Vagina (tissue), 2 donors: Measurements from ENCODE around the gene RRP1B.

Experiments used
- POLR2AphosphoS5 ChIP-seq, 2 donors: sonication (generic); formaldehyde crosslinking; IDR thresholded peaks; one replicate each; pipeline ENCODE4 v1.9.0; 2017; ENCODE audit warnings: antibody characterized with exemption in 2 of 2, mild to moderate bottlenecking in 2 of 2, low read depth in 1 of 2; ENCODE audit not compliant: insufficient read depth in 1 of 2
- TF ChIP-seq, protein P1 (sequence below), 3 experiments: fragments of 450-650 bp in 2 of 3; fragments of 200-600 bp in 1 of 3; sonication (generic) in 1 of 3; IDR thresholded peaks; one replicate each; pipeline ENCODE4 v1.5.1; 2017 to 2019; ENCODE audit warnings: antibody characterized with exemption in 3 of 3, mild to moderate bottlenecking in 2 of 3, moderate library complexity in 2 of 3

DNA sequence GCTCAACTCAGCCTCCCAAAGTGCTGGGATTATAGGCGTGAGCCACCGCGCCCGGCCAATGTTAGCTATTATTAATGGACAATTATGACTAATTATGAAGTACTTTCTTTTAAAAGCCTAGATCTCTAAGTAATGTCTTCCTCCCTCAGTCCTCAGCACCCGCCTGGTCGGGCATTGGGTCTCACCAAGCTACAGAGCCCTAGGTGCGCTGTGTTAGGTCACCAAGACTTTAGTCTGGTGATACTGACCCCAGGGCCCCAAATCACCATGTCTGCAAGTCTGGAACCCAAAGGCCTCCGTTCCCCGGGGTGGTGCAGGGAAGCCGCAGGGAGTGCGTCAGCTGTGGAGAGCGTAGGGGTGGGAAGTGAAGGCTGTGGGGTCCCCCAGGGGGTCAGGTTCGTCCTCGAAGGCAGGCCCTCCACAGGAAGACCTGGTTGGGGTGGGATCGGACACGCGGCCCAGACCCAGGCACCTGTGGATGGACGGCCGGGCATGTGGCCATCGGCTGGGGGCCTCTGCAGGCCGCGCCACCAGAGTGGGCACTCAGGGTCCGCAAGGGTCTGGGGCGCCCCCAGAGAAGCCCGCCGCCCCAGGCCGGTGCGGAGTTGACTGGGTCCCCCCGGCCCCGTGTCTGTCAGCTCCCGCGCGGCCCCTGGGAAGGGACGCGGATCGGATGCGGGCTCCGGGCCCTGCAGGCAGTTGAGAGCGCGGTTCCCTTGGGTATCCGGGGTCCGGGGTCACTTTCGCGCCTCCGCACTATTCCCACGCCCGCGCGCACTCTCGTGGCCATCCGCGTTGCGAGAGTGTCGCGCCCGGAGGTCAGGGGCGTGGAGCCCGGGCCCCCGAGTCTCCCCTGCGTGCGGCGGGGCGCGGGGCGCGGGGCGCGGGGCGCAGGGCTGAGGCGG, 58.9 kb downstream of the RRP1B start:
- TF ChIP-seq, protein P1, sequence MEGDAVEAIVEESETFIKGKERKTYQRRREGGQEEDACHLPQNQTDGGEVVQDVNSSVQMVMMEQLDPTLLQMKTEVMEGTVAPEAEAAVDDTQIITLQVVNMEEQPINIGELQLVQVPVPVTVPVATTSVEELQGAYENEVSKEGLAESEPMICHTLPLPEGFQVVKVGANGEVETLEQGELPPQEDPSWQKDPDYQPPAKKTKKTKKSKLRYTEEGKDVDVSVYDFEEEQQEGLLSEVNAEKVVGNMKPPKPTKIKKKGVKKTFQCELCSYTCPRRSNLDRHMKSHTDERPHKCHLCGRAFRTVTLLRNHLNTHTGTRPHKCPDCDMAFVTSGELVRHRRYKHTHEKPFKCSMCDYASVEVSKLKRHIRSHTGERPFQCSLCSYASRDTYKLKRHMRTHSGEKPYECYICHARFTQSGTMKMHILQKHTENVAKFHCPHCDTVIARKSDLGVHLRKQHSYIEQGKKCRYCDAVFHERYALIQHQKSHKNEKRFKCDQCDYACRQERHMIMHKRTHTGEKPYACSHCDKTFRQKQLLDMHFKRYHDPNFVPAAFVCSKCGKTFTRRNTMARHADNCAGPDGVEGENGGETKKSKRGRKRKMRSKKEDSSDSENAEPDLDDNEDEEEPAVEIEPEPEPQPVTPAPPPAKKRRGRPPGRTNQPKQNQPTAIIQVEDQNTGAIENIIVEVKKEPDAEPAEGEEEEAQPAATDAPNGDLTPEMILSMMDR (IDR thresholded peaks at IDR 0.05): no peak
- no peak for TF ChIP-seq POLR2AphosphoS5 (IDR thresholded peaks at IDR 0.05; ENCODE audit: insufficient read depth in 1 of 2, low read depth in 1 of 2)
